Neural progenitor cell (in vitro differentiated cells): ENCODE results near the gene CTNNBIP1. TPM values are rescaled to one million over a fixed set of nuclear protein-coding genes. Genes with fewer than 3 reads are reported as not detected.

Experiments used
- DNase-seq: peaks from one replicate; pipeline ENCODE4 v3.0.0-alpha.2; 2016; ENCODE audit warnings: low spot score
- H2AFZ ChIP-seq: fragments of 200-600 bp; sonication (generic); replicated peaks from 2 replicates; pipeline ENCODE4 v1.6.1; 2016; ENCODE audit warnings: antibody characterized with exemption
- H3F3A ChIP-seq: fragments of 200-600 bp; sonication (generic); 2 replicates; pipeline ENCODE4 v1.6.1; 2016; ENCODE audit warnings: antibody characterized with exemption, low read depth
- H3K27ac ChIP-seq: fragments of 200-600 bp; sonication (generic); 2 replicates; pipeline ENCODE4 v1.5.1; 2016; ENCODE audit warnings: mild to moderate bottlenecking
- H3K27me3 ChIP-seq: fragments of 200-600 bp; sonication (generic); 2 replicates; pipeline ENCODE4 v1.6.1; 2016; ENCODE audit warnings: mild to moderate bottlenecking, moderate library complexity
- H3K36me3 ChIP-seq: fragments of 200-600 bp; sonication (generic); 2 replicates; pipeline ENCODE4 v1.5.1; 2016
- H3K4me1 ChIP-seq: fragments of 200-600 bp; sonication (generic); 2 replicates; pipeline ENCODE4 v1.6.1; 2016; ENCODE audit warnings: mixed run types
- H3K4me2 ChIP-seq: fragments of 200-600 bp; sonication (generic); 2 replicates; pipeline ENCODE4 v1.6.1; 2016
- H3K4me3 ChIP-seq: fragments of 200-600 bp; sonication (generic); 2 replicates; pipeline ENCODE4 v1.5.1; 2016
- H3K79me2 ChIP-seq: fragments of 200-600 bp; sonication (generic); 2 replicates; pipeline ENCODE4 v1.6.1; 2016; ENCODE audit warnings: low read depth
- H3K9ac ChIP-seq: fragments of 200-600 bp; sonication (generic); 2 replicates; pipeline ENCODE4 v1.6.1; 2016
- H3K9me3 ChIP-seq: fragments of 200-600 bp; sonication (generic); 2 replicates; pipeline ENCODE4 v1.5.1; 2016; ENCODE audit warnings: low read depth
- H4K20me1 ChIP-seq: fragments of 200-600 bp; sonication (generic); 2 replicates; pipeline ENCODE4 v1.6.1; 2016; ENCODE audit warnings: low read depth
- H3K27ac Mint-ChIP-seq: 3 replicates; pipeline ENCODE4 v1.8.0; 2021; ENCODE audit warnings: mixed read lengths
- H3K27me3 Mint-ChIP-seq: 2 replicates; pipeline ENCODE4 v1.8.0; 2022; ENCODE audit warnings: low read depth, mild to moderate bottlenecking, inconsistent platforms, moderate library complexity, mixed read lengths; ENCODE audit not compliant: insufficient read depth
- H3K36me3 Mint-ChIP-seq: 3 replicates; pipeline ENCODE4 v1.8.0; 2021; ENCODE audit warnings: mixed read lengths
- H3K4me1 Mint-ChIP-seq: 3 replicates; pipeline ENCODE4 v1.8.0; 2021; ENCODE audit warnings: mixed read lengths
- H3K4me3 Mint-ChIP-seq: 3 replicates; pipeline ENCODE4 v1.8.0; 2021; ENCODE audit warnings: mild to moderate bottlenecking, moderate library complexity, mixed read lengths
- H3K9me3 Mint-ChIP-seq: 3 replicates; pipeline ENCODE4 v1.8.0; 2020; ENCODE audit warnings: mixed read lengths
- CTCF ChIP-seq: fragments of 200-600 bp; sonication (generic); IDR thresholded peaks from 2 replicates; pipeline ENCODE4 v1.5.1; 2017; ENCODE audit warnings: antibody characterized with exemption, mild to moderate bottlenecking
- EZH2 ChIP-seq: fragments of 200-600 bp; sonication (generic); IDR thresholded peaks from 2 replicates; pipeline ENCODE4 v1.6.1; 2017; ENCODE audit warnings: antibody characterized with exemption, mild to moderate bottlenecking, moderate library complexity
- EZH2phosphoT487 ChIP-seq: fragments of 200-600 bp; sonication (generic); IDR thresholded peaks from 2 replicates; pipeline ENCODE4 v1.6.1; 2017; ENCODE audit warnings: antibody characterized with exemption
- total RNA-seq: library from RNA; depleted of rRNA; stranded (reverse); fragments of >200 nt; gene quantifications from 2 replicates; pipeline ENCODE4 v1.2.3, GENCODE V29; 2015; ENCODE audit warnings: low replicate concordance

Gene CTNNBIP1
- total RNA-seq, 1 donor from 2014 or later: 68.8 TPM

GRCh38 chr1:9821710-9822109, 88.4 kb downstream of the CTNNBIP1 start:
- H3K4me1 Mint-ChIP-seq: peaks cover 45% of the 10 kb centered on the region
- H3K4me2 ChIP-seq: peak overlapping the region; percentile 90
- no peak overlapping the region for H3K27ac Mint-ChIP-seq
- H3F3A ChIP-seq: peaks cover 50% of the 10 kb centered on the region
- DNase-seq: no peak
- H3K9ac ChIP-seq: peak overlapping the region; percentile 71
- peaks cover 13% of the 10 kb centered on the region for H3K27me3 Mint-ChIP-seq
- H3K36me3 ChIP-seq: no peaks in the 10 kb centered on the region
- peaks cover 14% of the 10 kb centered on the region for H3K36me3 Mint-ChIP-seq
- H3K4me3 Mint-ChIP-seq: peak overlapping the region; percentile 93
- H3K27ac ChIP-seq: no peak overlapping the region
- peaks cover 63% of the 10 kb centered on the region for H4K20me1 ChIP-seq
- H3K79me2 ChIP-seq: peaks cover 67% of the 10 kb centered on the region
- peaks cover 48% of the 10 kb centered on the region for H3K4me1 ChIP-seq
- peaks cover 3% of the 10 kb centered on the region for H3K9me3 Mint-ChIP-seq
- peaks cover 13% of the 10 kb centered on the region for H3K27me3 ChIP-seq
- TF ChIP-seq CTCF (no peak), EZH2phosphoT487 (no peak), EZH2 (no peak)
- no peaks in the 10 kb centered on the region for H3K9me3 ChIP-seq
- no peak overlapping the region for H2AFZ ChIP-seq
- peak overlapping the region; percentile 78 for H3K4me3 ChIP-seq

GRCh38 chr1:9820521-9820920, 89.5 kb downstream of the CTNNBIP1 start:
- H3K79me2 ChIP-seq: peaks cover 79% of the 10 kb centered on the region
- H3K4me3 ChIP-seq: no peak overlapping the region
- peaks cover 42% of the 10 kb centered on the region for H3F3A ChIP-seq
- peaks cover 18% of the 10 kb centered on the region for H3K36me3 Mint-ChIP-seq
- no peak overlapping the region for H3K27ac ChIP-seq
- H4K20me1 ChIP-seq: peaks cover 73% of the 10 kb centered on the region
- peaks cover 10% of the 10 kb centered on the region for H3K27me3 Mint-ChIP-seq
- H3K27me3 ChIP-seq: peaks cover 13% of the 10 kb centered on the region
- H3K4me2 ChIP-seq: peak overlapping the region; percentile 90
- no peak overlapping the region for H2AFZ ChIP-seq
- no peak for DNase-seq
- peak overlapping the region; percentile 59 for H3K4me3 Mint-ChIP-seq
- H3K36me3 ChIP-seq: no peaks in the 10 kb centered on the region
- TF ChIP-seq EZH2 (no peak), CTCF (no peak), EZH2phosphoT487 (no peak)
- H3K9me3 ChIP-seq: no peaks in the 10 kb centered on the region
- H3K9me3 Mint-ChIP-seq: peaks cover 3% of the 10 kb centered on the region
- H3K4me1 ChIP-seq: peaks cover 42% of the 10 kb centered on the region
- H3K4me1 Mint-ChIP-seq: peaks cover 36% of the 10 kb centered on the region
- no peak overlapping the region for H3K9ac ChIP-seq
- H3K27ac Mint-ChIP-seq: no peak overlapping the region

GRCh38 chr1:9817734-9818133, 92.3 kb downstream of the CTNNBIP1 start:
- Histone ChIP-seq H3K4me2 (no peak overlapping the region), H3K36me3 (no peaks in the 10 kb centered on the region), H3K9me3 (no peaks in the 10 kb centered on the region), H3F3A (peaks cover 21% of the 10 kb centered on the region), H3K4me1 (peaks cover 31% of the 10 kb centered on the region), H3K27ac (no peak overlapping the region), H3K79me2 (peaks cover 100% of the 10 kb centered on the region), H2AFZ (no peak overlapping the region), H3K27me3 (no peaks in the 10 kb centered on the region), H4K20me1 (peaks cover 96% of the 10 kb centered on the region), H3K4me3 (no peak overlapping the region), H3K9ac (no peak overlapping the region)
- no peak for DNase-seq
- H3K4me3 Mint-ChIP-seq: no peak overlapping the region
- TF ChIP-seq CTCF: no peak
- no peak for TF ChIP-seq EZH2
- TF ChIP-seq EZH2phosphoT487: no peak
- H3K27me3 Mint-ChIP-seq: peaks cover 3% of the 10 kb centered on the region
- H3K27ac Mint-ChIP-seq: no peak overlapping the region
- peaks cover 3% of the 10 kb centered on the region for H3K9me3 Mint-ChIP-seq
- H3K36me3 Mint-ChIP-seq: peaks cover 23% of the 10 kb centered on the region
- peaks cover 30% of the 10 kb centered on the region for H3K4me1 Mint-ChIP-seq
